GM23338 (cell line): ENCODE data around the gene RPS2. TPM values are rescaled to one million over a fixed set of nuclear protein-coding genes. Genes with fewer than 3 reads are reported as not detected.

Experiments used
- ATAC-seq: fragments of 200-7000 bp; cut with Tn5 transposase; 3 replicates; pipeline ENCODE4 v1.9.1; 2020
- DNase-seq: peaks from one replicate; pipeline ENCODE4 v3.0.0-alpha.2; 2015; ENCODE audit warnings: low spot score
- H2AFZ ChIP-seq: fragments of 200-600 bp; sonication (generic); 2 replicates; pipeline ENCODE4 v1.8.0; 2016; ENCODE audit warnings: antibody characterized with exemption, mild to moderate bottlenecking, moderate library complexity
- H3F3A ChIP-seq: fragments of 200-600 bp; sonication (generic); replicated peaks from 2 replicates; pipeline ENCODE4 v1.8.0; 2017; ENCODE audit warnings: antibody characterized with exemption, mixed run types, low read depth
- H3K27ac ChIP-seq: fragments of 200-600 bp; sonication (generic); 2 replicates; pipeline ENCODE4 v1.6.1; 2016; ENCODE audit warnings: low read depth
- H3K27me3 ChIP-seq: fragments of 200-600 bp; sonication (generic); 2 replicates; pipeline ENCODE4 v1.8.0; 2016; ENCODE audit warnings: mild to moderate bottlenecking, mixed run types, moderate library complexity; ENCODE audit not compliant: insufficient read depth
- H3K36me3 ChIP-seq: fragments of 200-600 bp; sonication (generic); 2 replicates; pipeline ENCODE4 v1.8.0; 2016; ENCODE audit warnings: mild to moderate bottlenecking; ENCODE audit not compliant: insufficient read depth
- H3K4me1 ChIP-seq: fragments of 200-600 bp; sonication (generic); 2 replicates; pipeline ENCODE4 v1.8.0; 2016; ENCODE audit warnings: mild to moderate bottlenecking, moderate library complexity; ENCODE audit not compliant: insufficient read depth
- H3K4me2 ChIP-seq: fragments of 200-600 bp; sonication (generic); 2 replicates; pipeline ENCODE4 v1.7.1; 2017; ENCODE audit warnings: mixed run types
- H3K4me3 ChIP-seq: fragments of 200-600 bp; sonication (generic); 2 replicates; pipeline ENCODE4 v1.6.1; 2016; ENCODE audit warnings: mixed run types
- H3K79me2 ChIP-seq: fragments of 200-600 bp; sonication (generic); replicated peaks from 2 replicates; pipeline ENCODE4 v1.8.0; 2017; ENCODE audit warnings: mild to moderate bottlenecking; ENCODE audit not compliant: insufficient read depth
- H3K9me2 ChIP-seq: fragments of 200-600 bp; sonication (generic); 2 replicates; pipeline ENCODE4 v1.8.0; 2017; ENCODE audit not compliant: insufficient read depth
- H4K20me1 ChIP-seq: fragments of 200-600 bp; sonication (generic); replicated peaks from 2 replicates; pipeline ENCODE4 v1.8.0; 2017; ENCODE audit warnings: mild to moderate bottlenecking; ENCODE audit not compliant: insufficient read depth
- H3K27ac Mint-ChIP-seq: 2 replicates; pipeline ENCODE4 v1.8.0; 2020; ENCODE audit warnings: inconsistent platforms, mild to moderate bottlenecking, moderate library complexity, mixed read lengths
- H3K27me3 Mint-ChIP-seq: 3 replicates; pipeline ENCODE4 v1.8.0; 2022; ENCODE audit warnings: low read depth, mild to moderate bottlenecking, moderate library complexity, mixed read lengths, inconsistent platforms; ENCODE audit not compliant: insufficient read depth, poor library complexity
- H3K36me3 Mint-ChIP-seq: 3 replicates; pipeline ENCODE4 v1.8.0; 2021; ENCODE audit warnings: low read depth, mild to moderate bottlenecking, inconsistent platforms, moderate library complexity, mixed read lengths
- H3K4me1 Mint-ChIP-seq: 3 replicates; pipeline ENCODE4 v1.8.0; 2020; ENCODE audit warnings: mild to moderate bottlenecking, inconsistent platforms, mixed read lengths
- H3K4me3 Mint-ChIP-seq: 3 replicates; pipeline ENCODE4 v1.8.0; 2021; ENCODE audit warnings: moderate library complexity, mild to moderate bottlenecking, inconsistent platforms, mixed read lengths
- H3K9me3 Mint-ChIP-seq: 3 replicates; pipeline ENCODE4 v1.8.0; 2020; ENCODE audit warnings: moderate library complexity, mild to moderate bottlenecking, inconsistent platforms, mixed read lengths
- JUNB ChIP-seq: IDR thresholded peaks from one replicate; pipeline ENCODE4 v1.6.1; 2016; ENCODE audit warnings: antibody characterized with exemption; ENCODE audit not compliant: unreplicated experiment
- POLR2AphosphoS5 ChIP-seq: IDR thresholded peaks from 2 replicates; pipeline ENCODE4 v1.6.1; 2016; ENCODE audit warnings: antibody characterized with exemption, low read depth
- ZNF114 ChIP-seq: fragments of 250-450 bp; sonication (Bioruptor Pico); IDR thresholded peaks from 2 replicates; pipeline ENCODE4 v1.5.0; 2020; ENCODE audit warnings: mild to moderate bottlenecking, moderate library complexity
- ZNF331 ChIP-seq: fragments of 250-450 bp; sonication (Bioruptor Pico); IDR thresholded peaks from 2 replicates; pipeline ENCODE4 v1.5.0; 2020; ENCODE audit warnings: low read depth, mild to moderate bottlenecking, moderate library complexity
- polyA plus RNA-seq: library from polyadenylated mRNA; unstranded; fragments of >200 nt; fragmentation: Nextera tagmentation; extraction: Ambion mirVana; gene quantifications from 2 replicates; pipeline ENCODE4 v1.2.1, GENCODE V29; 2016
- total RNA-seq: library from RNA; depleted of rRNA; stranded (reverse); fragments of >200 nt; shearing (Covaris generic); gene quantifications from 2 replicates; pipeline ENCODE4 v1.2.3, GENCODE V29; 2014
- TF ChIP-seq, protein P1 (sequence below): IDR thresholded peaks from 2 replicates; pipeline ENCODE4 v1.6.1; 2016; ENCODE audit warnings: antibody characterized with exemption
- TF ChIP-seq, protein P2 (sequence below): IDR thresholded peaks from one replicate; pipeline ENCODE4 v1.6.1; 2018; ENCODE audit warnings: antibody characterized with exemption; ENCODE audit not compliant: unreplicated experiment

Gene RPS2
- total and polyA plus RNA-seq, 2 experiments from 2014 or later = 3,786 to 3,992 TPM

DNA sequence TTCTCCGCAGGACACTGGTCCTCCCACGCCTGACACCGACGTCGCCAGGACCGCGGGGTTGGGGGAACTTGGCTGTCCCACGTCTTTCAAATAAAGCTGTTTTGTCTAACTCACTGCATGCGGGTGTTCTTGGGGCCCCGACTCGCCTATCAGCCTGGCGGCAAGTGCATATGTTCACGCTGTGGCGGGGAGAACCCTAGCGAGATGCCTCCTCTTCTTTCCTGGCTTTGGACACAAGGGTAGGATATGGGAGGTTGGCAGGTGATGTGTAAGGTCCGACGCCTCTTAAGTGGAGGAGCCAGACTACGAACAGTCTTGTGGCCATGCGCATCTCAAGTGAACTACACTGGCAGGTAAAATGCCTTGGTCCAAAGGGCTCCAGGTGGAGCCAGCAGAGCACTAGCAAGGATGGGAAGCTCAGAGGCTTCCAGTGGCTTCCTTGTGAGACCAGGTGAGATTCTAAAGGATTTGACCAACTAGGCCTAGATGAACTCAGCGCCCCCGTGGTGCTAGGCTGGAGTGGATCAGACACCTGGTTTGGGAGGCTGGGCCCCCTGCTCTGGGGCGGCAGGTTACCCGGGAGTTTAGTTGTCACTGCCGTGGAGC is 873 bp upstream of the RPS2 start:
- peaks cover 41% of the 10 kb centered on the region for H3K36me3 Mint-ChIP-seq
- H3K36me3 ChIP-seq = peaks cover 25% of the 10 kb centered on the region
- peaks cover 50% of the 10 kb centered on the region for H3K27me3 Mint-ChIP-seq
- H3K9me3 Mint-ChIP-seq = peaks cover 8% of the 10 kb centered on the region; the same call in 2 of the 3 replicates
- peak overlapping the region; percentile 98 for H3K4me2 ChIP-seq
- H3K4me3 ChIP-seq = peak overlapping the region; percentile 100
- no peak overlapping the region for H2AFZ ChIP-seq
- H3K4me1 Mint-ChIP-seq = peaks cover 30% of the 10 kb centered on the region
- peak overlapping the region; percentile 97 for H3K27ac Mint-ChIP-seq
- ATAC-seq (no peak), DNase-seq (no peak)
- peaks cover 39% of the 10 kb centered on the region for H3K79me2 ChIP-seq
- H3K27me3 ChIP-seq = no peaks in the 10 kb centered on the region
- no peaks in the 10 kb centered on the region for H3K9me2 ChIP-seq
- 0 out of 2 replicates have a peak overlapping the region, but pooled peaks have one; percentile 57 for H3K27ac ChIP-seq
- peaks cover 23% of the 10 kb centered on the region for H4K20me1 ChIP-seq
- no peak for TF ChIP-seq JUNB
- H3K4me1 ChIP-seq = peaks cover 35% of the 10 kb centered on the region; the same call in 1 of the 2 replicates
- H3F3A ChIP-seq = peaks cover 34% of the 10 kb centered on the region
- H3K4me3 Mint-ChIP-seq = peak overlapping the region; percentile 91

DNA sequence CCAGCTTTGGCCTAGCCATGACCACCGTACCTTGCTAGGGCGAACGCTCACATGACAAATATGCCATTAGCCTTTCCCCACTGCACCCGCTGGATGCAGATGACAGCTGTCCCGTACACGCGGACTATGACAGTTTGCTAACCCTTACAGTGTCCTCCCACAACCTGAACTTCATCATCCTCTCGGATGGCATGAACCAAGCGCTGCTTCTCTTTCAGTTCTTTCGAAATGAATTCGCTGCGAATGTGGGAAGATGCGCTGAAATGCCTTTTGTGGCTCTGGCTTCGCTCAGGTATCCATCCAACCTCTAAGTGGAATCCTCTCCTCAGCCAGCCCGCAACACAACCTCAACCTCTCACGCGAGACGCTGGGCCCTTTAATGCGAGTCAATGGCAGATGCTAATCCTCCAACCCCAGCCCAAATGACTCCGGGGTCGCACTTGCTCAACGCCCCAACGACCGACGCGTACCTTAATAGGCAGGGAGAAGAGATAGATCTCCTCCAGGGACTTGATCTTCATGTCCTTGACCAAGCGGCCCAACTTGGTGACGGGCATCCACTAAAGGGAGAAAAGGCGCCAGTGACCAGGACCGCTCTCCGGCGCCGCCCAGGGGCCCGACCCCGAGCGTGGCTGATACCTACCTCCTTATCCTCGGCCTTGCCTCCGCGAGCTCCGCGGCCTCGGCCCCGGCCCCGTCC is 670 bp downstream of the RPS2 start:
- H3K27me3 ChIP-seq = no peaks in the 10 kb centered on the region
- peak overlapping the region; percentile 91 for H3K4me3 Mint-ChIP-seq
- no peaks in the 10 kb centered on the region for H3K9me2 ChIP-seq
- peaks cover 46% of the 10 kb centered on the region for H3K79me2 ChIP-seq
- peaks cover 25% of the 10 kb centered on the region for H3K36me3 ChIP-seq
- ATAC-seq (no peak), DNase-seq (no peak)
- H3F3A ChIP-seq = peaks cover 40% of the 10 kb centered on the region
- peaks cover 38% of the 10 kb centered on the region; the same call in 1 of the 2 replicates for H3K4me1 ChIP-seq
- peaks cover 27% of the 10 kb centered on the region for H4K20me1 ChIP-seq
- H3K27ac Mint-ChIP-seq = peak overlapping the region; percentile 96
- TF ChIP-seq ZNF331 (CRISPR knock-in tag) = no peak
- TF ChIP-seq ZNF114 (CRISPR knock-in tag) = no peak
- TF ChIP-seq, protein P1, sequence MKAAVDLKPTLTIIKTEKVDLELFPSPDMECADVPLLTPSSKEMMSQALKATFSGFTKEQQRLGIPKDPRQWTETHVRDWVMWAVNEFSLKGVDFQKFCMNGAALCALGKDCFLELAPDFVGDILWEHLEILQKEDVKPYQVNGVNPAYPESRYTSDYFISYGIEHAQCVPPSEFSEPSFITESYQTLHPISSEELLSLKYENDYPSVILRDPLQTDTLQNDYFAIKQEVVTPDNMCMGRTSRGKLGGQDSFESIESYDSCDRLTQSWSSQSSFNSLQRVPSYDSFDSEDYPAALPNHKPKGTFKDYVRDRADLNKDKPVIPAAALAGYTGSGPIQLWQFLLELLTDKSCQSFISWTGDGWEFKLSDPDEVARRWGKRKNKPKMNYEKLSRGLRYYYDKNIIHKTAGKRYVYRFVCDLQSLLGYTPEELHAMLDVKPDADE = no peak
- TF ChIP-seq POLR2AphosphoS5 = peak; percentile 42; the same call in 1 of the 2 replicates
- TF ChIP-seq, protein P2, sequence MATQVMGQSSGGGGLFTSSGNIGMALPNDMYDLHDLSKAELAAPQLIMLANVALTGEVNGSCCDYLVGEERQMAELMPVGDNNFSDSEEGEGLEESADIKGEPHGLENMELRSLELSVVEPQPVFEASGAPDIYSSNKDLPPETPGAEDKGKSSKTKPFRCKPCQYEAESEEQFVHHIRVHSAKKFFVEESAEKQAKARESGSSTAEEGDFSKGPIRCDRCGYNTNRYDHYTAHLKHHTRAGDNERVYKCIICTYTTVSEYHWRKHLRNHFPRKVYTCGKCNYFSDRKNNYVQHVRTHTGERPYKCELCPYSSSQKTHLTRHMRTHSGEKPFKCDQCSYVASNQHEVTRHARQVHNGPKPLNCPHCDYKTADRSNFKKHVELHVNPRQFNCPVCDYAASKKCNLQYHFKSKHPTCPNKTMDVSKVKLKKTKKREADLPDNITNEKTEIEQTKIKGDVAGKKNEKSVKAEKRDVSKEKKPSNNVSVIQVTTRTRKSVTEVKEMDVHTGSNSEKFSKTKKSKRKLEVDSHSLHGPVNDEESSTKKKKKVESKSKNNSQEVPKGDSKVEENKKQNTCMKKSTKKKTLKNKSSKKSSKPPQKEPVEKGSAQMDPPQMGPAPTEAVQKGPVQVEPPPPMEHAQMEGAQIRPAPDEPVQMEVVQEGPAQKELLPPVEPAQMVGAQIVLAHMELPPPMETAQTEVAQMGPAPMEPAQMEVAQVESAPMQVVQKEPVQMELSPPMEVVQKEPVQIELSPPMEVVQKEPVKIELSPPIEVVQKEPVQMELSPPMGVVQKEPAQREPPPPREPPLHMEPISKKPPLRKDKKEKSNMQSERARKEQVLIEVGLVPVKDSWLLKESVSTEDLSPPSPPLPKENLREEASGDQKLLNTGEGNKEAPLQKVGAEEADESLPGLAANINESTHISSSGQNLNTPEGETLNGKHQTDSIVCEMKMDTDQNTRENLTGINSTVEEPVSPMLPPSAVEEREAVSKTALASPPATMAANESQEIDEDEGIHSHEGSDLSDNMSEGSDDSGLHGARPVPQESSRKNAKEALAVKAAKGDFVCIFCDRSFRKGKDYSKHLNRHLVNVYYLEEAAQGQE = no peak
- no peak for TF ChIP-seq JUNB
- peaks cover 8% of the 10 kb centered on the region; the same call in 2 of the 3 replicates for H3K9me3 Mint-ChIP-seq
- H3K27me3 Mint-ChIP-seq = peaks cover 58% of the 10 kb centered on the region
- peak overlapping the region; percentile 93 for H3K27ac ChIP-seq
- H2AFZ ChIP-seq = no peak overlapping the region
- H3K36me3 Mint-ChIP-seq = peaks cover 44% of the 10 kb centered on the region
- peaks cover 33% of the 10 kb centered on the region for H3K4me1 Mint-ChIP-seq
- H3K4me2 ChIP-seq = peak overlapping the region; percentile 100
- peak overlapping the region; percentile 100 for H3K4me3 ChIP-seq
